ENCODE results near the gene DDX4. TPM values are rescaled to one million over a fixed set of nuclear protein-coding genes. Genes with fewer than 3 reads are reported as not detected.

Gene DDX4
- total RNA-seq, 2 donors from 2014 or later, result not detected

Other genes with a start within 250 kb of the DDX4 start
- gene PLPP1, start 203.1 kb upstream of the DDX4 start, total RNA-seq, result 1 to 10 TPM; 4.9 to 5.7 TPM
- 10 to 100 TPM; 15.7 to 19.0 TPM for gene SLC38A9, start 25.7 kb upstream of the DDX4 start, total RNA-seq
- not detected for gene IL31RA, start 113.3 kb downstream of the DDX4 start, total RNA-seq